GM21526 (cell line): ENCODE results near the gene SYT5.
"Not testable (repeated sequence)": the region's sequence is repeated elsewhere in the genome, so short reads cannot be mapped to it uniquely, and the experiment has no call there.

Experiments
- ATAC-seq: cut with Tn5 transposase; IDR thresholded peaks from one replicate; pipeline ENCODE4 v1.9.1; 2021; ENCODE audit warnings: moderate library complexity; ENCODE audit not compliant: unreplicated experiment, low FRiP score

Gene SYT5

DNA sequence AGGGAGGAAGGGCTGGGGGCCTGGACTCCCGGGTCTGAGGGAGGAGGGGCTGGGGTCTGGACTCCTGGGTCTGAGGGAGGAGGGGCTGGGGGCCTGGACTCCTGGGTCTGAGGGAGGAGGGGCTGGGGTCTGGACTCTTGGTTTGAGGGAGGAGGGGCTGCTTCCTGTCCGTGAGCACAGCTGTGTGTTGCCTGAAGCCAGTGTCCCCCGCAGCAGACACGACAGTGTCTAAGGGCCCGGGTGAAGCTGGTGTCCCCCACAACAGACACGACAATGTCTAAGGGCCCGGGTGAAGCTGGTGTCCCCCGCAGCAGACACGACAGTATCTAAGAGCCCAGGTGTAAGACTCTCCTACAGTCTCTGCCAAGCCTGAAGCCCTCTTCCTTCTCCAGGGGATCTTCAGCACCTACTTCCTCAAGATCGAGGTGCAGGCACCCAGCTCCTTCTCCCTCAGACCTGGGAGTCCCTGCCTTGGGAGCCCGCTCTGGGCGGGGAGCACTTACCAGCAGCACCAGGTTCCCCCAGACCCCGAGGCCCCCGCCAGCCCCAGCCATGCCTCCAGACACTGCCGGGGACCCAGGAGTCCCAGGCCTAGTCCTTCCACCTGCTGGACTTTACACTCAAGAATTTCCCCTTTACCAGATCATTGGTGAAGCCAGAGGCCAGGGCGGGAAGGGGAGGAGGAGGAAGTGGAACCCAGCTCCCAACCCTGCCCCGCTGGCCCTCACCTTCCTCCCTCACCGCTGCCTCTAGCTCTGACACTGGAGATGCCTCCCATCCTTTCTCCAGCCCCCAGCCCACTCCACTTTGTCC is 29.0 kb upstream of the SYT5 start, which contains the start of gene PTPRH:
Gene PTPRH (minus strand): TSS at position 622 of the 813 bp plus-strand sequence. CDS start 68 bp downstream, at position 554.
- no peak for ATAC-seq

DNA sequence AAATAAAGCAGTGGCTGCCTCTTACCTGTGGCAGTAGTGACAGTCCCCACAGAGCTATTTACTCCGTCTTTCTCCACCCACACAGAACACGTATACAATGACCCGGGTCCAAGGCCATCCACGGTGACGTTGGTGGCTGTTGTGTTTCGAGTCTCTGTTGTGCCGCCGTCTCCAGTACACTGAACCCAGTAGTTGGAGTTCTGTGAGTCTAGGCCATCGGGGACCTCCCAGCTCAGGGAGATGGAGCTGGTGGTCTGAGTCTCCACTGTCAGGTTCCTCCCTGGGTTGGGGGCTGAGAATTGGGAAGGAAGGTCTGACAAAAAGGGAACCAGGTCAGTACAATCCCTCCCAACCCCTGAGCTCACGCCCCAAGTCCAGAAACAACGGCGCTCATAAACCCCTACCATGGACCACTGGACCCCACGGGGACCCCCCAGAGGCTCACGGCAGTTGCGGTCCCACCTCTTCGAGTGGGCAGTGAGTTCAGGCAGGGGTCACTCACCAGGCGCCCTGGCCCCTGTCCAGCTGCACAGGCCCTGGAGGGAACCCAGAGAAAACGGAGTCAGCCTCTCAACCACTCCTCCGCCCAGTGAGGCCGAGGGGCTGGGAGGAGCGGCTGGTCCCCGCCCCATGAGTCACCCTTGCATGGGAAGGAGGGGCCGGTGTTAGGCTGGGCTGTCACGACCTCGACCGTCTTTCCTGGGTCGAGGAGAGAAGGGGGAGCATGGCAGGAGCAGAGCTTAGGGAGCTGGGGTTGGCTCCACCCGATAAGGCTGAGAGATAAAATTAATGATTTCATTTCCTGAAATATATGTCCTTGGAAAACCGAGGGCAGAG is 26.8 kb upstream of the SYT5 start:
- no peak for ATAC-seq

GRCh38 chr19:55202199-55202598 is 22.1 kb upstream of the SYT5 start:
- ATAC-seq: not testable (repeated sequence)

DNA sequence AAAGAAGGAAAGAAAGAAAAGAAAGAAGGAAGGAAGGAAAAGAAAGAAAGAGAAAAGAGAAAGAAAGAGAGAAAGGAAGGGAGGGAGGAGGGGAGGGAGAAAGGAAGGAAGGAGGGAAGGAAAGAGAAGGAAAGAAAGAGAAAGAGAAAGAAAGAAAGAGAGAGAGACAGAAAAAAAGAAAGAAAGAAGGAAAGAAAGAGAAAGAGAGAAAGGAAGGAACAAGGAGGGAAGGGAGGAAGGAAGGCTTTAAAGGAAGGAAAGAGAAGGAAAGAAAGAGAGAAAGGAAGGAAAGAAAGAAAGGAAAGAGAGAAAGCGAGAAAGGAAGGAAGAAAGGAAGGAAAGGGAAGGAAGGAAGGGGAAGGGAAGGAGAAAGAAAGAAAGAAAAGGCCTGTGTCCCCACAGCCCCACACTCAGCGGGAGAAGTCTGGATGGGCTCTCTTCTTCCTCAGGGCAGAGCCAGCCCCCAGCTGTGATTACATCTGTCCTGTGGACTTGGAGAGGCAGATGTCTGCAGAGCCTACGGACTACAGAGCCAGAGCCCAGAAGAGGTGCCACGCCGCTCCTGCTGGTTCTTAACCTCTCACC is 19.6 kb upstream of the SYT5 start:
- no peak for ATAC-seq

GRCh38 chr19:55198651-55199050 is 18.6 kb upstream of the SYT5 start:
- no peak for ATAC-seq

GRCh38 chr19:55197528-55197927 is 17.4 kb upstream of the SYT5 start:
- no peak for ATAC-seq

DNA sequence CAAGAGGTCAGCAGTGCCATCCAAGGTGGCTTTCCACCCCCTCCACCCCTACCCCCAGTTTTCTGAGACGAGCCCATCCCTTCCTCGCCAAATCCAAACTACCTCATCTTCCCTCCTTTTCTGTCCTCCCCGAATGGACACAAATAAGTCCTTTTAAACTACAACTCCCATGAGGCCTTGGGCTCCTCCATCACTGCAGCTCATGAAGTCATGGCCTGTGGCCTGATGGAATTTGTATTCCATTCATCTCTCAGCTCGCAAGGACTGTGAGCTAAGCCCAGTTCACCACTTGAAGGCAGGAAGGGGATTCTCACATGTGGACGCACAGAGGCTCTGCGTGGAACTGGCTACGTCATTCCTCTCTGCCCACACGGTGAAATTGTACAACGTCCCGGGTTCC is 16.7 kb upstream of the SYT5 start:
- ATAC-seq: no peak

DNA sequence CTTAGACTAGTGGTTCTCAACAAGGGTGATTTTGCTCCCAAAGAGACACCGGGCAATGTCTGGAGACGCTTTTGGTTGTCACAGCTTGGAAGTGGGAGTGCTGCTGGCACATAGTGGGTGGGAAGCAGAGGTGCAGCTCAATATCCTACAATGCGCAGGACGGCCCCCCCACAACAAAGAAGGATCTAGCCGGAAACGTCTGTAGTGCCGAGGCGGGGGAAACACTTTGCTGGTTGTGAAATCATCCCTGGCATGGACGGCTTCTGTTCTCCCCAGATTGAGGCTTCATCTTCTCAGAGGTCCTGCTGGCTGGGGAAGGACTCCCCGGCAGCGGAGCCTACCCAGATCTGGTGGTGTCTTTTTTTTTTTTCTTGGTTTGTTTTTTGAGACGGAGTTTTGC is 13.4 kb upstream of the SYT5 start:
- no peak for ATAC-seq

DNA sequence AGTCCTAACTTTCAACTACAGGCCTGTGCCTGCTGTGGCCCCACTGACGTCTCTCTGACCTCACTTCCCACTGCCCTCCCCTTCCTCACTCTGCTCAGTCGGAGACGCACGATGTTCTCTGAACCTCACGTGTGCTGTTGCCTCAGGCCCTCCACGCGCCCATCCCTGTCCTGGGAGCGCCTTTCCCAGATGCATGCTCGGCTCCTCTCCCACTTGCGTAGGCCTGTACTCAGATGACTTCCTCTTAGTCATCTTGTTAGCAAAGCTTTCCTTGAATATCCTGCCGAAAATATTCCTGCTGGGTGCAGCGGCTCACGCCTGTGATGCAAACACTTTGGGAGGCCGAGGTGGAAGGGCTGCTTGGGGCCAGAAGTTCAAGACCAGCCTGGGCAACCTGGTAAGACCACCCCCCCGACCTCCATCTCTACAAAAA is 9.3 kb upstream of the SYT5 start:
- ATAC-seq: no peak

DNA sequence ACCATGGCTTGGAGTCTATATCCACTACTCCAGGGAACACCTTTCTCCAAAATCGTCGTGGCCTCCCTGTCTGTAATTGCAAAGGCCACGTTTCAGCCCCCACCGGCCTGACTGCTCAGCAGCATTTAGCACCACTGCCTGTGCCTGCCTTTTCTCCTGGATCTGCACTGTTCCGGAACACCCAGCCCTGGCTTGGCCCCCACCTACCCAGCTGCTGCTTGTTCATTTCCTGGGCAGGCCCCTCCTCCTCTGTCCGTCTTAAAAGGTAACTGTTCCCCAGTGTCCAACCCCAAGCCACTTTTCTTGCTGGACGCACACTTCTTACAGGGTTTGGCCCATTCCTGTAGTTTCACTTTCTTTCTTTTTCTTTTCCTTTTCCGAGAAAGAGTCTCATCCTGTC is 8.5 kb upstream of the SYT5 start:
- no peak for ATAC-seq

GRCh38 chr19:55186080-55186479 is 6.0 kb upstream of the SYT5 start:
- no peak for ATAC-seq

GRCh38 chr19:55181740-55182139 is 1.7 kb upstream of the SYT5 start:
- no peak for ATAC-seq

GRCh38 chr19:55178781-55179599 is 1.1 kb downstream of the SYT5 start:
- ATAC-seq: peak; percentile 45

DNA sequence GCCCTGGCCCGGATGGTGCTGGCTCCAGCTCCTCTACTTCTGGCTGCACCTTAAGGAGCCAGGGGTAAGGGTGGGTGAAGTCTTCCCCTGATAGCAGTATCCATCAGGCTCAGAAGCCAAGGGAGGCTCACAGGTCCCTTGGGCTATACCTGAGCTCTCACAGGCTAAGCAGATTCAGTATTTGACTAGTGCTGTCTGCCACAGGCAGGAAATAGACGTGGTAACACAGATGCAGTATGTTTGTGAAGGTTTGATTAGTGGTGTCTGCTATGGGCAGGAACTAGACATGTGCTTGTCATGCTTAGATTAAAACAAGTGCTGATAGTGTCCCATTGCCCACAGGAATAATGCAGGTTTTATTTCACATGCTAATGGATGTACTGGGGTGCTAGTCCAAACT is 4.0 kb downstream of the SYT5 start:
- ATAC-seq: no peak

DNA sequence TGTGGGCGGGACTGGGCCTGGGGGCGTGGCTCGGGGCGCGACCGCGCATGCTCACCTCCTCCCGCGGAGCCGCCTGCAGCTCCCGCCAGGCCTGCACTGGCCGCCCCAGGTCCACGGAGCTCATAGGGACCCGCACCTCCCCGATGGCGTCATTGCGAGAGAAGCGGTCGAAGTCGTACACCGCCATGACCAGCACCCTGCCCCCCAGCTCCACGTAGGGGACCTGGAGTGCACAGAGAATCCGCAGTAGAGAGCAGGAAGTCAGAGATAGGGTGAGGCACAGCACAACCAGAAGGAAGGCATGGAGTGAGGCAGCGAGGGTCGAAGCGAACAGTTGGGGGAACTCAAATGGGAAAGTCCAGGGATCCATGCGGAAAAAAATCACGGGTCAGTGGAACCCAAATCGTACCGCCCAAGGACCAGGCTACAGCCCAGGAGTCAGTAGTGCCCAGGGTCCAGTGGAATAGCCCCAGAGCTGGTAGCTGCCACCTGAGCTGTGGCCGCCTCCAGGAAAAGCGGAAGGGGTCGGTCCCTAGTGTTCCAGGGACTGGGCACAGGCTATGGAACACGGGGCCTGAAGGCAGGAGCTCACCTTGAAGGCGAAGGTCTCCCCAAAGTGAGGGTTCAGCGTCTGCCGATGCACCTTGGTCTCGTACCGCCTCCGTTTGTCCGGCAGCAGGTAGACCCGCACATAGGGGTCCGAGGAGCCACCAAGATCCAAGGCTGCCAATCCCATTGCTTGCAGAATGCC is 4.8 kb downstream of the SYT5 start:
- ATAC-seq: no peak

- no peak for ATAC-seq
These were observed 5.5 kb downstream of the SYT5 start for GRCh38 chr19:55174425-55175116.

DNA sequence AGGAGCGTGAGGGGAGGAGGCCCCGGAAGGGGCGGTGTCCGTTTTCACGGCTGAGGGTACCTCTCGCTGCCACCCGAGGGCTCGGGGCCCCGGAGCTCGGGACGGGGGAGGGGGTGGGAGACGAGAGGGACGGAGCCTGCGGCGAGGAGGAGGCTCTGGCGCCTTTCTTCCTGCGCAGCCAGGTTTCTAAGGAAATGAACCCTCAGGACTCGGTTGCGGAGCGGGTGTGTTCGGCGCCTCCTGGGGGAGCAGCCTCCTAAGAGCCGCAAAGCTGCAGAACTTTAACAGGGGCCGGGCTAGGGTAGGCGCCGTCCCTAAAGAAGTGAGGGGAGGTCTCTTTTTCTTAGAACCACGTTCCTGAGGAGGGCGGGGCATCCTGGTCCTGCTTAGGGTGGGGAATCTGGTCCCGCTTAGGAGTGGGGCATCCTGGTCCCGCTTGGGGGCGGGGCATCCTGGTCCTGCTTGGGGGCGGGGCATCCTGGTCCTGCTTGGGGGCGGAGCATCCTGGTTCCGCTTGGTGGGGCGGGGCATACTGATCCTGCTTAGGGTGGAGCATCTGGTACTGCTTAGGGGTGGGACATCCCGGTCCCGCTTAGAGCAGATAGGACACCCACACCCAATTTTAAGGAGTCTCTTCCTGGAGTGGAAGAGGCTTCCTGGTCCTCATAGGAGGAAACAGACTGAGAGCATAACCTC is 6.2 kb downstream of the SYT5 start:
- ATAC-seq: no peak

- ATAC-seq: no peak
These were observed 6.8 kb downstream of the SYT5 start for GRCh38 chr19:55173186-55173713.
